GM12892 (cell line): ENCODE measurements around the gene PLBD2.
A peak's percentile ranks its signal among the peaks of the same experiment; 100 is the strongest.
"Not testable (repeated sequence)": the region's sequence is repeated elsewhere in the genome, so short reads cannot be mapped to it uniquely, and the experiment has no call there.

Experiments used
- DNase-seq: peaks from one replicate; pipeline ENCODE4 v3.0.0; 2011; ENCODE audit not compliant: insufficient read length
- FAIRE-seq: peaks from 2 replicates; lab custom pipeline; 2011; peaks lifted over from hg19 to GRCh38; lab: Jason Lieb, UNC
- POLR2A ChIP-seq: IDR thresholded peaks from 2 replicates; pipeline ENCODE4 v1.6.1; 2011; ENCODE audit warnings: low read depth, low read length, control low read depth
- POLR2AphosphoS5 ChIP-seq: IDR thresholded peaks from 2 replicates; pipeline ENCODE4 v1.6.1; 2011; ENCODE audit warnings: low read depth, low read length, control low read depth
- TAF1 ChIP-seq: IDR thresholded peaks from 2 replicates; pipeline ENCODE4 v1.6.1; 2011; ENCODE audit warnings: low read depth, mild to moderate bottlenecking, control low read depth, low read length, borderline replicate concordance

Gene PLBD2

GRCh38 chr12:113340061-113340460 is 18.3 kb upstream of the PLBD2 start:
- DNase-seq = no peak
- FAIRE-seq = no peak
- TF ChIP-seq POLR2A = no peak
- no peak for TF ChIP-seq TAF1

GRCh38 chr12:113341535-113341934 is 16.9 kb upstream of the PLBD2 start:
- FAIRE-seq (no peak), DNase-seq (no peak)
- TF ChIP-seq POLR2AphosphoS5 = no peak
- TF ChIP-seq TAF1 = no peak
- TF ChIP-seq POLR2A = no peak

- TF ChIP-seq TAF1 (no peak), POLR2A (no peak), POLR2AphosphoS5 (no peak)
- no peak for FAIRE-seq
- DNase-seq = no peak
These were observed 13.1 kb upstream of the PLBD2 start for GRCh38 chr12:113345318-113345717.

GRCh38 chr12:113346353-113346752 is 12.0 kb upstream of the PLBD2 start:
- no peak for TF ChIP-seq TAF1
- no peak for TF ChIP-seq POLR2AphosphoS5
- no peak for TF ChIP-seq POLR2A
- FAIRE-seq = no peak
- no peak for DNase-seq

- TF ChIP-seq POLR2AphosphoS5 (no peak), POLR2A (no peak), TAF1 (no peak)
- no peak for FAIRE-seq
- no peak for DNase-seq
These were observed 11.3 kb upstream of the PLBD2 start for GRCh38 chr12:113347107-113347506.

GRCh38 chr12:113347892-113348291 is 10.5 kb upstream of the PLBD2 start:
- no peak for TF ChIP-seq TAF1
- TF ChIP-seq POLR2A = no peak
- no peak for TF ChIP-seq POLR2AphosphoS5
- DNase-seq (no peak), FAIRE-seq (no peak)

GRCh38 chr12:113348849-113349536 is 9.4 kb upstream of the PLBD2 start:
- TF ChIP-seq POLR2AphosphoS5 (no peak), TAF1 (no peak), POLR2A (no peak)
- DNase-seq = no peak
- no peak for FAIRE-seq

GRCh38 chr12:113351089-113351488 is 7.3 kb upstream of the PLBD2 start:
- TF ChIP-seq POLR2AphosphoS5 (no peak), TAF1 (no peak), POLR2A (no peak)
- FAIRE-seq (no peak), DNase-seq (no peak)

GRCh38 chr12:113354192-113354591 is 4.2 kb upstream of the PLBD2 start:
- FAIRE-seq, DNase-seq: not testable (repeated sequence)

- FAIRE-seq (peak; percentile 56), DNase-seq (no peak)
These were observed 949 bp downstream of the PLBD2 start for GRCh38 chr12:113359133-113359938.

GRCh38 chr12:113359939-113360748 is 1.8 kb downstream of the PLBD2 start:
- TF ChIP-seq POLR2AphosphoS5 (no peak), TAF1 (no peak), POLR2A (no peak)
- DNase-seq (no peak), FAIRE-seq (no peak)

More at GRCh38 chr12:113359133-113359938, 949 bp downstream of the PLBD2 start:
- TF ChIP-seq POLR2AphosphoS5 (no peak), TAF1 (no peak), POLR2A (no peak)
